Muscle of arm (tissue), 14 donors: ENCODE results near the gene PASD1. TPM values are rescaled to one million over a fixed set of nuclear protein-coding genes. Genes with fewer than 3 reads are reported as not detected.
"Not testable (repeated sequence)": the region's sequence is repeated elsewhere in the genome, so short reads cannot be mapped to it uniquely, and the experiment has no call there.

Experiments
- DNase-seq: peaks from one replicate; pipeline ENCODE4 v3.0.0-alpha.2; 2013
- long read RNA-seq, 11 donors: transcript quantifications; one replicate each; lab custom pipeline, GENCODE V29; 2026
- polyA plus RNA-seq, 12 donors: library from polyadenylated mRNA; unstranded; fragments of 120-200 nt; gene quantifications; one replicate each; pipeline ENCODE4 v1.2.1, GENCODE V29; 2013; ENCODE audit not compliant: insufficient read length in 12 of 12

The PASD1 gene
- under 1 TPM in 4 of 12 donors, not detected in 8; 0.11 to 0.24 (median 0.12) TPM for polyA plus RNA-seq
- long read RNA-seq, donor 1, result 0 reads
- long read RNA-seq, donor 2, partial matches to known transcripts, result 64 of 64 reads
- long read RNA-seq, donor 2, other reads (novel, unspliced or antisense), result 0 of 64 reads
- long read RNA-seq, donor 3, result 0 reads
- long read RNA-seq, donor 4, result 0 reads
- long read RNA-seq, donor 5, result 0 reads
- long read RNA-seq, donor 6, result 0 reads
- long read RNA-seq, donor 7, result 0 reads
- long read RNA-seq, donor 8, result 0 reads
- long read RNA-seq, donor 9, result 0 reads
- long read RNA-seq, donor 10, result 0 reads
- long read RNA-seq, donor 11, result 0 reads

GRCh38 chrX:151563449-151563848 is at the start of gene PASD1:
Gene PASD1 (plus strand): TSS chrX:151563675. CDS start chrX:151601554, 37,879 bp downstream.
- no peak for DNase-seq

- no peak for DNase-seq
These were observed 48.2 kb upstream of the PASD1 start for GRCh38 chrX:151515237-151515636.

GRCh38 chrX:151516538-151517187 is 46.8 kb upstream of the PASD1 start:
- DNase-seq, result no peak

- no peak for DNase-seq
These were observed 46.1 kb upstream of the PASD1 start for GRCh38 chrX:151517421-151517820.

GRCh38 chrX:151523351-151523750 is 40.1 kb upstream of the PASD1 start:
- no peak for DNase-seq

GRCh38 chrX:151536571-151536970 is 26.9 kb upstream of the PASD1 start:
- DNase-seq, result no peak

- no peak for DNase-seq
These were observed 25.9 kb upstream of the PASD1 start for GRCh38 chrX:151537572-151537971.

GRCh38 chrX:151538190-151539122 is 25.0 kb upstream of the PASD1 start:
- DNase-seq, result no peak

- DNase-seq, result no peak
These were observed 19.8 kb upstream of the PASD1 start for GRCh38 chrX:151543706-151544105.

GRCh38 chrX:151546226-151546625 is 17.2 kb upstream of the PASD1 start:
- DNase-seq, result not testable (repeated sequence)

- not testable (repeated sequence) for DNase-seq
These were observed 12.3 kb upstream of the PASD1 start for GRCh38 chrX:151551176-151551575.

- no peak for DNase-seq
These were observed 10.7 kb upstream of the PASD1 start for GRCh38 chrX:151552743-151553142.

- not testable (repeated sequence) for DNase-seq
These were observed 8.2 kb upstream of the PASD1 start for GRCh38 chrX:151555301-151555700.

- not testable (repeated sequence) for DNase-seq
These were observed 990 bp upstream of the PASD1 start for GRCh38 chrX:151562485-151562884.

GRCh38 chrX:151563003-151563402 is 472 bp upstream of the PASD1 start:
- DNase-seq, result not testable (repeated sequence)

GRCh38 chrX:151564035-151564434 is 560 bp downstream of the PASD1 start:
- no peak for DNase-seq

GRCh38 chrX:151566872-151567271 is 3.4 kb downstream of the PASD1 start:
- DNase-seq, result not testable (repeated sequence)

GRCh38 chrX:151570561-151570960 is 7.1 kb downstream of the PASD1 start:
- DNase-seq, result no peak

GRCh38 chrX:151593384-151593783 is 29.9 kb downstream of the PASD1 start:
- DNase-seq, result not testable (repeated sequence)

GRCh38 chrX:151596282-151596681 is 32.8 kb downstream of the PASD1 start:
- DNase-seq, result no peak

- DNase-seq, result no peak
These were observed 41.5 kb downstream of the PASD1 start for GRCh38 chrX:151604931-151605330.

- no peak for DNase-seq
These were observed 45.7 kb downstream of the PASD1 start for GRCh38 chrX:151609222-151609621.
